ENCODE results near the gene FA2H.

DNA sequence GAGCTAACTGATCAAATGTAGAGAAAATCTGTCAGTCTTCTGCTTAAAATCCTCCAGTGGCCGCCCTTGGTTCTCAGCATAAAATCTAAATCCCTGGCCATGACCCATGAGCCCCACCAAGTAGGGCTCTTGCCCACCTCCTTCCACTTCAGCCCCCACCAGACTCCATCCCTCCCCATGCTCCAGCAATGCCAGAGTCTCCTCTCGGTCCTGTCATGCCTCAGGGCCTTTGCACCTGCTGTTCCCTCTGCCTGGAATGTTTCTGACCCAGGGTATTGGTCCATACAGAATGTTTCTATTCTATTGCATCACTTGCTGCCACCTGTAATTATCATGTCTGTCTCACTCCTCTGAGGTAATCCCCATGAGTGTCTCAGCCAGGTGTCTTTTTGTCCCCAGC, 22.4 kb downstream of the FA2H start:
- TF ChIP-seq, protein P1, sequence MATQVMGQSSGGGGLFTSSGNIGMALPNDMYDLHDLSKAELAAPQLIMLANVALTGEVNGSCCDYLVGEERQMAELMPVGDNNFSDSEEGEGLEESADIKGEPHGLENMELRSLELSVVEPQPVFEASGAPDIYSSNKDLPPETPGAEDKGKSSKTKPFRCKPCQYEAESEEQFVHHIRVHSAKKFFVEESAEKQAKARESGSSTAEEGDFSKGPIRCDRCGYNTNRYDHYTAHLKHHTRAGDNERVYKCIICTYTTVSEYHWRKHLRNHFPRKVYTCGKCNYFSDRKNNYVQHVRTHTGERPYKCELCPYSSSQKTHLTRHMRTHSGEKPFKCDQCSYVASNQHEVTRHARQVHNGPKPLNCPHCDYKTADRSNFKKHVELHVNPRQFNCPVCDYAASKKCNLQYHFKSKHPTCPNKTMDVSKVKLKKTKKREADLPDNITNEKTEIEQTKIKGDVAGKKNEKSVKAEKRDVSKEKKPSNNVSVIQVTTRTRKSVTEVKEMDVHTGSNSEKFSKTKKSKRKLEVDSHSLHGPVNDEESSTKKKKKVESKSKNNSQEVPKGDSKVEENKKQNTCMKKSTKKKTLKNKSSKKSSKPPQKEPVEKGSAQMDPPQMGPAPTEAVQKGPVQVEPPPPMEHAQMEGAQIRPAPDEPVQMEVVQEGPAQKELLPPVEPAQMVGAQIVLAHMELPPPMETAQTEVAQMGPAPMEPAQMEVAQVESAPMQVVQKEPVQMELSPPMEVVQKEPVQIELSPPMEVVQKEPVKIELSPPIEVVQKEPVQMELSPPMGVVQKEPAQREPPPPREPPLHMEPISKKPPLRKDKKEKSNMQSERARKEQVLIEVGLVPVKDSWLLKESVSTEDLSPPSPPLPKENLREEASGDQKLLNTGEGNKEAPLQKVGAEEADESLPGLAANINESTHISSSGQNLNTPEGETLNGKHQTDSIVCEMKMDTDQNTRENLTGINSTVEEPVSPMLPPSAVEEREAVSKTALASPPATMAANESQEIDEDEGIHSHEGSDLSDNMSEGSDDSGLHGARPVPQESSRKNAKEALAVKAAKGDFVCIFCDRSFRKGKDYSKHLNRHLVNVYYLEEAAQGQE (IDR thresholded peaks at IDR 0.05), result no peak
- TF ChIP-seq, protein P2, sequence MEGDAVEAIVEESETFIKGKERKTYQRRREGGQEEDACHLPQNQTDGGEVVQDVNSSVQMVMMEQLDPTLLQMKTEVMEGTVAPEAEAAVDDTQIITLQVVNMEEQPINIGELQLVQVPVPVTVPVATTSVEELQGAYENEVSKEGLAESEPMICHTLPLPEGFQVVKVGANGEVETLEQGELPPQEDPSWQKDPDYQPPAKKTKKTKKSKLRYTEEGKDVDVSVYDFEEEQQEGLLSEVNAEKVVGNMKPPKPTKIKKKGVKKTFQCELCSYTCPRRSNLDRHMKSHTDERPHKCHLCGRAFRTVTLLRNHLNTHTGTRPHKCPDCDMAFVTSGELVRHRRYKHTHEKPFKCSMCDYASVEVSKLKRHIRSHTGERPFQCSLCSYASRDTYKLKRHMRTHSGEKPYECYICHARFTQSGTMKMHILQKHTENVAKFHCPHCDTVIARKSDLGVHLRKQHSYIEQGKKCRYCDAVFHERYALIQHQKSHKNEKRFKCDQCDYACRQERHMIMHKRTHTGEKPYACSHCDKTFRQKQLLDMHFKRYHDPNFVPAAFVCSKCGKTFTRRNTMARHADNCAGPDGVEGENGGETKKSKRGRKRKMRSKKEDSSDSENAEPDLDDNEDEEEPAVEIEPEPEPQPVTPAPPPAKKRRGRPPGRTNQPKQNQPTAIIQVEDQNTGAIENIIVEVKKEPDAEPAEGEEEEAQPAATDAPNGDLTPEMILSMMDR (IDR thresholded peaks at IDR 0.05), result no peak
